Spleen (tissue), 7 donors: ENCODE measurements around the gene MYO7A.

Experiments used
- CTCF ChIP-seq, 11 experiments: fragments of 200-600 bp in 7 of 11; fragments of 450-650 bp in 4 of 11; sonication (generic) in 4 of 11; IDR thresholded peaks in 8 of 11; conservative IDR thresholded peaks in 3 of 11; 1 replicate in 7 of 11; 2 replicates in 4 of 11; pipeline versions ENCODE4 v1.4.0 to v1.8.0; 2016 to 2021; ENCODE audit warnings: antibody characterized with exemption in 11 of 11, inconsistent platforms in 4 of 11, mild to moderate bottlenecking in 1 of 11
- POLR2A ChIP-seq, 3 donors: fragments of 450-650 bp; IDR thresholded peaks; one replicate each; pipeline ENCODE4 v1.5.1; 2017; ENCODE audit warnings: antibody characterized with exemption in 3 of 3, mild to moderate bottlenecking in 1 of 3
- POLR2AphosphoS5 ChIP-seq, 3 donors: sonication (generic); formaldehyde crosslinking; IDR thresholded peaks; one replicate each; pipeline ENCODE4 v1.5.1; 2017; ENCODE audit warnings: antibody characterized with exemption in 3 of 3
- donor health status: DM: no; HTN: no; CAD: no; lungs with moderate emphysema.
- donor health status: DM: no; HTN: no; CAD: no.
- donor health status: DM: no; HTN: no; CAD: no.

- no peak for TF ChIP-seq CTCF (IDR thresholded peaks at IDR 0.05 in 8 of 11, conservative IDR thresholded peaks at IDR 0.05 in 3 of 11)
- TF ChIP-seq POLR2A (IDR thresholded peaks at IDR 0.05): no peak
- TF ChIP-seq POLR2AphosphoS5 (IDR thresholded peaks at IDR 0.05): no peak
Observed at GRCh38 chr11:77096591-77097019, 31.4 kb upstream of the MYO7A start.
